GM23338 (cell line): ENCODE data around the gene LRRIQ4. TPM values are rescaled to one million over a fixed set of nuclear protein-coding genes. Genes with fewer than 3 reads are reported as not detected.
A peak's percentile ranks its signal among the peaks of the same experiment; 100 is the strongest.

Source experiments
- ATAC-seq: fragments of 200-7000 bp; cut with Tn5 transposase; 3 replicates; pipeline ENCODE4 v1.9.1; 2020
- DNase-seq: peaks from one replicate; pipeline ENCODE4 v3.0.0-alpha.2; 2015; ENCODE audit warnings: low spot score
- H2AFZ ChIP-seq: fragments of 200-600 bp; sonication (generic); 2 replicates; pipeline ENCODE4 v1.8.0; 2016; ENCODE audit warnings: antibody characterized with exemption, mild to moderate bottlenecking, moderate library complexity
- H3F3A ChIP-seq: fragments of 200-600 bp; sonication (generic); replicated peaks from 2 replicates; pipeline ENCODE4 v1.8.0; 2017; ENCODE audit warnings: antibody characterized with exemption, mixed run types, low read depth
- H3K27ac ChIP-seq: fragments of 200-600 bp; sonication (generic); 2 replicates; pipeline ENCODE4 v1.6.1; 2016; ENCODE audit warnings: low read depth
- H3K27me3 ChIP-seq: fragments of 200-600 bp; sonication (generic); 2 replicates; pipeline ENCODE4 v1.8.0; 2016; ENCODE audit warnings: mild to moderate bottlenecking, mixed run types, moderate library complexity; ENCODE audit not compliant: insufficient read depth
- H3K36me3 ChIP-seq: fragments of 200-600 bp; sonication (generic); 2 replicates; pipeline ENCODE4 v1.8.0; 2016; ENCODE audit warnings: mild to moderate bottlenecking; ENCODE audit not compliant: insufficient read depth
- H3K4me1 ChIP-seq: fragments of 200-600 bp; sonication (generic); 2 replicates; pipeline ENCODE4 v1.8.0; 2016; ENCODE audit warnings: mild to moderate bottlenecking, moderate library complexity; ENCODE audit not compliant: insufficient read depth
- H3K4me2 ChIP-seq: fragments of 200-600 bp; sonication (generic); 2 replicates; pipeline ENCODE4 v1.7.1; 2017; ENCODE audit warnings: mixed run types
- H3K4me3 ChIP-seq: fragments of 200-600 bp; sonication (generic); 2 replicates; pipeline ENCODE4 v1.6.1; 2016; ENCODE audit warnings: mixed run types
- H3K79me2 ChIP-seq: fragments of 200-600 bp; sonication (generic); replicated peaks from 2 replicates; pipeline ENCODE4 v1.8.0; 2017; ENCODE audit warnings: mild to moderate bottlenecking; ENCODE audit not compliant: insufficient read depth
- H3K9me2 ChIP-seq: fragments of 200-600 bp; sonication (generic); 2 replicates; pipeline ENCODE4 v1.8.0; 2017; ENCODE audit not compliant: insufficient read depth
- H4K20me1 ChIP-seq: fragments of 200-600 bp; sonication (generic); replicated peaks from 2 replicates; pipeline ENCODE4 v1.8.0; 2017; ENCODE audit warnings: mild to moderate bottlenecking; ENCODE audit not compliant: insufficient read depth
- H3K27ac Mint-ChIP-seq: 2 replicates; pipeline ENCODE4 v1.8.0; 2020; ENCODE audit warnings: inconsistent platforms, mild to moderate bottlenecking, moderate library complexity, mixed read lengths
- H3K27me3 Mint-ChIP-seq: 3 replicates; pipeline ENCODE4 v1.8.0; 2022; ENCODE audit warnings: low read depth, mild to moderate bottlenecking, moderate library complexity, mixed read lengths, inconsistent platforms; ENCODE audit not compliant: insufficient read depth, poor library complexity
- H3K36me3 Mint-ChIP-seq: 3 replicates; pipeline ENCODE4 v1.8.0; 2021; ENCODE audit warnings: low read depth, mild to moderate bottlenecking, inconsistent platforms, moderate library complexity, mixed read lengths
- H3K4me1 Mint-ChIP-seq: 3 replicates; pipeline ENCODE4 v1.8.0; 2020; ENCODE audit warnings: mild to moderate bottlenecking, inconsistent platforms, mixed read lengths
- H3K4me3 Mint-ChIP-seq: 3 replicates; pipeline ENCODE4 v1.8.0; 2021; ENCODE audit warnings: moderate library complexity, mild to moderate bottlenecking, inconsistent platforms, mixed read lengths
- H3K9me3 Mint-ChIP-seq: 3 replicates; pipeline ENCODE4 v1.8.0; 2020; ENCODE audit warnings: moderate library complexity, mild to moderate bottlenecking, inconsistent platforms, mixed read lengths
- ETS1 ChIP-seq: IDR thresholded peaks from 2 replicates; pipeline ENCODE4 v1.6.1; 2016; ENCODE audit warnings: antibody characterized with exemption
- EZH2 ChIP-seq: fragments of 200-600 bp; sonication (generic); IDR thresholded peaks from one replicate; pipeline ENCODE4 v1.8.0; 2017; ENCODE audit warnings: antibody characterized with exemption, mild to moderate bottlenecking, low read depth; ENCODE audit not compliant: unreplicated experiment
- EZH2phosphoT487 ChIP-seq: fragments of 200-600 bp; sonication (generic); IDR thresholded peaks from one replicate; pipeline ENCODE4 v1.8.1; 2018; ENCODE audit warnings: antibody characterized with exemption; ENCODE audit not compliant: unreplicated experiment
- JUNB ChIP-seq: IDR thresholded peaks from one replicate; pipeline ENCODE4 v1.6.1; 2016; ENCODE audit warnings: antibody characterized with exemption; ENCODE audit not compliant: unreplicated experiment
- NANOG ChIP-seq: IDR thresholded peaks from 2 replicates; pipeline ENCODE4 v1.6.1; 2016; ENCODE audit warnings: antibody characterized with exemption, borderline replicate concordance
- POLR2AphosphoS5 ChIP-seq: IDR thresholded peaks from 2 replicates; pipeline ENCODE4 v1.6.1; 2016; ENCODE audit warnings: antibody characterized with exemption, low read depth
- STAT1 ChIP-seq: IDR thresholded peaks from one replicate; pipeline ENCODE4 v1.6.1; 2016; ENCODE audit warnings: antibody characterized with exemption; ENCODE audit not compliant: unreplicated experiment
- ZNF331 ChIP-seq: fragments of 250-450 bp; sonication (Bioruptor Pico); IDR thresholded peaks from 2 replicates; pipeline ENCODE4 v1.5.0; 2020; ENCODE audit warnings: low read depth, mild to moderate bottlenecking, moderate library complexity
- ZNF462 ChIP-seq: fragments of 250-450 bp; sonication (Bioruptor Pico); IDR thresholded peaks from 2 replicates; pipeline ENCODE4 v1.5.0; 2020; ENCODE audit warnings: mild to moderate bottlenecking, moderate library complexity
- polyA plus RNA-seq: library from polyadenylated mRNA; unstranded; fragments of >200 nt; fragmentation: Nextera tagmentation; extraction: Ambion mirVana; gene quantifications from 2 replicates; pipeline ENCODE4 v1.2.1, GENCODE V29; 2016
- total RNA-seq: library from RNA; depleted of rRNA; stranded (reverse); fragments of >200 nt; shearing (Covaris generic); gene quantifications from 2 replicates; pipeline ENCODE4 v1.2.3, GENCODE V29; 2014
- TF ChIP-seq, protein P1 (sequence below): IDR thresholded peaks from one replicate; pipeline ENCODE4 v1.6.1; 2018; ENCODE audit warnings: antibody characterized with exemption; ENCODE audit not compliant: unreplicated experiment

LRRIQ4 gene
- total and polyA plus RNA-seq, 2 experiments from 2014 or later = 0.29 TPM; not detected in 1

- DNase-seq = no peak
- no peaks in the 10 kb centered on the region for H3K27me3 ChIP-seq
- TF ChIP-seq STAT1 (no peak), JUNB (no peak), EZH2 (no peak), NANOG (no peak)
- TF ChIP-seq, protein P1, sequence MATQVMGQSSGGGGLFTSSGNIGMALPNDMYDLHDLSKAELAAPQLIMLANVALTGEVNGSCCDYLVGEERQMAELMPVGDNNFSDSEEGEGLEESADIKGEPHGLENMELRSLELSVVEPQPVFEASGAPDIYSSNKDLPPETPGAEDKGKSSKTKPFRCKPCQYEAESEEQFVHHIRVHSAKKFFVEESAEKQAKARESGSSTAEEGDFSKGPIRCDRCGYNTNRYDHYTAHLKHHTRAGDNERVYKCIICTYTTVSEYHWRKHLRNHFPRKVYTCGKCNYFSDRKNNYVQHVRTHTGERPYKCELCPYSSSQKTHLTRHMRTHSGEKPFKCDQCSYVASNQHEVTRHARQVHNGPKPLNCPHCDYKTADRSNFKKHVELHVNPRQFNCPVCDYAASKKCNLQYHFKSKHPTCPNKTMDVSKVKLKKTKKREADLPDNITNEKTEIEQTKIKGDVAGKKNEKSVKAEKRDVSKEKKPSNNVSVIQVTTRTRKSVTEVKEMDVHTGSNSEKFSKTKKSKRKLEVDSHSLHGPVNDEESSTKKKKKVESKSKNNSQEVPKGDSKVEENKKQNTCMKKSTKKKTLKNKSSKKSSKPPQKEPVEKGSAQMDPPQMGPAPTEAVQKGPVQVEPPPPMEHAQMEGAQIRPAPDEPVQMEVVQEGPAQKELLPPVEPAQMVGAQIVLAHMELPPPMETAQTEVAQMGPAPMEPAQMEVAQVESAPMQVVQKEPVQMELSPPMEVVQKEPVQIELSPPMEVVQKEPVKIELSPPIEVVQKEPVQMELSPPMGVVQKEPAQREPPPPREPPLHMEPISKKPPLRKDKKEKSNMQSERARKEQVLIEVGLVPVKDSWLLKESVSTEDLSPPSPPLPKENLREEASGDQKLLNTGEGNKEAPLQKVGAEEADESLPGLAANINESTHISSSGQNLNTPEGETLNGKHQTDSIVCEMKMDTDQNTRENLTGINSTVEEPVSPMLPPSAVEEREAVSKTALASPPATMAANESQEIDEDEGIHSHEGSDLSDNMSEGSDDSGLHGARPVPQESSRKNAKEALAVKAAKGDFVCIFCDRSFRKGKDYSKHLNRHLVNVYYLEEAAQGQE = no peak
- H3K36me3 ChIP-seq = no peaks in the 10 kb centered on the region
- no peak overlapping the region for H3K27ac ChIP-seq
- H3K9me2 ChIP-seq = no peaks in the 10 kb centered on the region
- Mint-ChIP-seq H3K4me3 (no peak overlapping the region), H3K27me3 (peaks cover 2% of the 10 kb centered on the region), H3K36me3 (no peaks in the 10 kb centered on the region), H3K4me1 (no peaks in the 10 kb centered on the region; the same call in 2 of the 3 replicates), H3K9me3 (no peaks in the 10 kb centered on the region), H3K27ac (no peak overlapping the region)
- no peaks in the 10 kb centered on the region for H3K79me2 ChIP-seq
- no peak for ATAC-seq
- no peak overlapping the region for H3K4me2 ChIP-seq
- no peaks in the 10 kb centered on the region for H3F3A ChIP-seq
- H2AFZ ChIP-seq = peak overlapping the region; percentile 1; the same call in 1 of the 2 replicates
- H3K4me1 ChIP-seq = no peaks in the 10 kb centered on the region
- H4K20me1 ChIP-seq = no peaks in the 10 kb centered on the region
- no peak overlapping the region for H3K4me3 ChIP-seq
Measured at GRCh38 chr3:169822540-169822939, 9.9 kb downstream of the LRRIQ4 start.

DNA sequence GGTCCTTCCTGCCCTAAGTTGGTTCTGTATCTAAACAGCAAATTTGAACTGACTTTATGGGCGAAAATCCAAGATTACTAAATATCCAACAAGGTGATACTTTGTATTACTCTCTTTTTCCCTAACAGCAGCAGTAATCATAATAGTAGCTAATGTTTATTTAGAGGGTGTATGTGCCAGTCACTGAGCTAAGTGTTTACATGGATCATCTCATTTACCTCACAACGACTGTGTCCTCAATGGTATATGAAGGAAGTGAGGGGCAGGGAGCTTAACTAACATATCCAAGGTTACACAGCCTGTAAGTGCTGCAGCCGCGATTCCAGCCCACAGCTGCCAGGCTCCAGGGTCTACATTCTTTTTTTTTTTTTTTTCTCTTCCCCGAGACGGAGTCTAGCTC, 10.3 kb downstream of the LRRIQ4 start:
- TF ChIP-seq POLR2AphosphoS5 (no peak), EZH2 (no peak), ZNF331 (CRISPR knock-in tag) (no peak), ETS1 (no peak), EZH2phosphoT487 (no peak), ZNF462 (CRISPR knock-in tag) (no peak)
- Histone ChIP-seq H3K4me3 (no peak overlapping the region), H2AFZ (no peak overlapping the region; the same call in 1 of the 2 replicates), H3K4me1 (no peaks in the 10 kb centered on the region), H3K79me2 (no peaks in the 10 kb centered on the region), H4K20me1 (no peaks in the 10 kb centered on the region), H3K4me2 (no peak overlapping the region), H3F3A (no peaks in the 10 kb centered on the region), H3K27me3 (no peaks in the 10 kb centered on the region), H3K9me2 (no peaks in the 10 kb centered on the region), H3K27ac (no peak overlapping the region), H3K36me3 (no peaks in the 10 kb centered on the region)
- ATAC-seq (no peak), DNase-seq (no peak)
- H3K36me3 Mint-ChIP-seq = no peaks in the 10 kb centered on the region
- no peaks in the 10 kb centered on the region for H3K9me3 Mint-ChIP-seq
- H3K4me1 Mint-ChIP-seq = no peaks in the 10 kb centered on the region; the same call in 2 of the 3 replicates
- peaks cover 2% of the 10 kb centered on the region for H3K27me3 Mint-ChIP-seq
- no peak overlapping the region for H3K4me3 Mint-ChIP-seq
- H3K27ac Mint-ChIP-seq = no peak overlapping the region
